ENCODE measurements around the gene C6orf141.

DNA sequence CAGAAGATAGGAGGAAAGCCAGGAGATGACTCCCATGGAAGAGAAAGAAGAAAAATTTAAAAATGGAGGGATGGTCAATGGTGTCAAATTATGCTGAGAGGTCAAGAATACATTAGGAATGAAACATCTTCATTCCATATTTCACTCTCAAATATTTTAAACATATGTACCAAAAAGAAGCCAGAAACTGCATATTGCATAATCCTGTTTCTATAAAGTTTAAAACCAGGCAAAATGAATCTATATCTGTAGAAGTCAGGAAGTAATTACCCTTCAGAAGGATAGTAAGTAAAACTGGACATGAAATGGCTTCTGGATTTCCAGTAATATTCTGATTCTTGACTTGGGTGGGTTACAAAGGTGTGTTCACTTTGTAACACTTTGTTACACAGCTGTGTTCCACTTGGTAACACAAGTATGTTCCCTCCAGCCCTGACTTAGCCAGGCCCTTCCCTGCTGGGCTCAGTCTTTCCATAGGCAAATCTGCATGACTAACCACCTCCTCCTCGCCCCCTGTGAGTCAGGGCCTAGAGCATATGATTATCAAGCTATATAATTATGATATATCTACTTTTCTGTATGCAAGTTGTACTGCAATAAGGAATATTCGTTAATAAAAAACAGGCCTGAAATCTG is 20.2 kb upstream of the C6orf141 start:
- TF ChIP-seq BHLHE40 (IDR thresholded peaks at IDR 0.05; ENCODE audit: borderline replicate concordance in 1 of 2, low read depth in 2 of 2, low read length in 1 of 2) (no peak), RAD21 (IDR thresholded peaks at IDR 0.05; ENCODE audit: insufficient read depth, low read depth, low read length) (no peak), ZZZ3 (IDR thresholded peaks at IDR 0.05; ENCODE audit: control insufficient read depth, insufficient read length, low read depth) (no peak), CHD1 (IDR thresholded peaks at IDR 0.05; ENCODE audit: low read depth, low read length) (no peak), KAT2A (conservative IDR thresholded peaks at IDR 0.05; ENCODE audit: control insufficient read depth, low read depth, low read length) (no peak), RAD51 (IDR thresholded peaks at IDR 0.05) (no peak), DPF2 (IDR thresholded peaks at IDR 0.05) (no peak), JUND (IDR thresholded peaks at IDR 0.05; ENCODE audit: low read depth, low read length) (no peak)
- TF ChIP-seq, protein P1, sequence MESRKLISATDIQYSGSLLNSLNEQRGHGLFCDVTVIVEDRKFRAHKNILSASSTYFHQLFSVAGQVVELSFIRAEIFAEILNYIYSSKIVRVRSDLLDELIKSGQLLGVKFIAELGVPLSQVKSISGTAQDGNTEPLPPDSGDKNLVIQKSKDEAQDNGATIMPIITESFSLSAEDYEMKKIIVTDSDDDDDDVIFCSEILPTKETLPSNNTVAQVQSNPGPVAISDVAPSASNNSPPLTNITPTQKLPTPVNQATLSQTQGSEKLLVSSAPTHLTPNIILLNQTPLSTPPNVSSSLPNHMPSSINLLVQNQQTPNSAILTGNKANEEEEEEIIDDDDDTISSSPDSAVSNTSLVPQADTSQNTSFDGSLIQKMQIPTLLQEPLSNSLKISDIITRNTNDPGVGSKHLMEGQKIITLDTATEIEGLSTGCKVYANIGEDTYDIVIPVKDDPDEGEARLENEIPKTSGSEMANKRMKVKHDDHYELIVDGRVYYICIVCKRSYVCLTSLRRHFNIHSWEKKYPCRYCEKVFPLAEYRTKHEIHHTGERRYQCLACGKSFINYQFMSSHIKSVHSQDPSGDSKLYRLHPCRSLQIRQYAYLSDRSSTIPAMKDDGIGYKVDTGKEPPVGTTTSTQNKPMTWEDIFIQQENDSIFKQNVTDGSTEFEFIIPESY (IDR thresholded peaks at IDR 0.05) = no peak
- TF ChIP-seq, protein P2, sequence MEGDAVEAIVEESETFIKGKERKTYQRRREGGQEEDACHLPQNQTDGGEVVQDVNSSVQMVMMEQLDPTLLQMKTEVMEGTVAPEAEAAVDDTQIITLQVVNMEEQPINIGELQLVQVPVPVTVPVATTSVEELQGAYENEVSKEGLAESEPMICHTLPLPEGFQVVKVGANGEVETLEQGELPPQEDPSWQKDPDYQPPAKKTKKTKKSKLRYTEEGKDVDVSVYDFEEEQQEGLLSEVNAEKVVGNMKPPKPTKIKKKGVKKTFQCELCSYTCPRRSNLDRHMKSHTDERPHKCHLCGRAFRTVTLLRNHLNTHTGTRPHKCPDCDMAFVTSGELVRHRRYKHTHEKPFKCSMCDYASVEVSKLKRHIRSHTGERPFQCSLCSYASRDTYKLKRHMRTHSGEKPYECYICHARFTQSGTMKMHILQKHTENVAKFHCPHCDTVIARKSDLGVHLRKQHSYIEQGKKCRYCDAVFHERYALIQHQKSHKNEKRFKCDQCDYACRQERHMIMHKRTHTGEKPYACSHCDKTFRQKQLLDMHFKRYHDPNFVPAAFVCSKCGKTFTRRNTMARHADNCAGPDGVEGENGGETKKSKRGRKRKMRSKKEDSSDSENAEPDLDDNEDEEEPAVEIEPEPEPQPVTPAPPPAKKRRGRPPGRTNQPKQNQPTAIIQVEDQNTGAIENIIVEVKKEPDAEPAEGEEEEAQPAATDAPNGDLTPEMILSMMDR (IDR thresholded peaks at IDR 0.05 in 2 of 3, conservative IDR thresholded peaks at IDR 0.05 in 1 of 3; ENCODE audit: control insufficient read depth in 2 of 3, extremely low read depth in 1 of 3, insufficient read depth in 1 of 3, low read depth in 3 of 3, low read length in 3 of 3) = no peak
